Sigmoid colon (tissue), 4 donors: ENCODE results near the gene TRIM44.
"Not testable (repeated sequence)": the region's sequence is repeated elsewhere in the genome, so short reads cannot be mapped to it uniquely, and the experiment has no call there.

Source experiments
- CTCF ChIP-seq, 4 experiments: fragments of 450-650 bp in 3 of 4; fragments of 200-600 bp in 1 of 4; IDR thresholded peaks; one replicate each; pipeline ENCODE4 v1.5.1; 2016 to 2019; ENCODE audit warnings: antibody characterized with exemption in 4 of 4, mild to moderate bottlenecking in 3 of 4, moderate library complexity in 2 of 4
- POLR2AphosphoS5 ChIP-seq, 4 donors: sonication (generic); formaldehyde crosslinking; IDR thresholded peaks; one replicate each; pipeline ENCODE4 v1.6.1; 2017; ENCODE audit warnings: antibody characterized with exemption in 4 of 4

GRCh38 chr11:35778943-35779342 is 116.4 kb downstream of the TRIM44 start:
- TF ChIP-seq CTCF, POLR2AphosphoS5 (IDR thresholded peaks at IDR 0.05): not testable (repeated sequence)
